RWPE2 (cell line): ENCODE measurements around the gene NDFIP1.
"Not testable (repeated sequence)": the region's sequence is repeated elsewhere in the genome, so short reads cannot be mapped to it uniquely, and the experiment has no call there.

Source experiments
- ATAC-seq: fragments of 200-7000 bp; cut with Tn5 transposase; 3 replicates; pipeline ENCODE4 v1.9.1; 2021; ENCODE audit warnings: low read depth
- DNase-seq: peaks from one replicate; pipeline ENCODE4 v3.0.0-alpha.2; 2020; ENCODE audit warnings: low spot score
- H3K27ac ChIP-seq: fragments of 450-650 bp; 2 replicates; pipeline ENCODE4 v1.5.1; 2017; ENCODE audit warnings: mild to moderate bottlenecking; ENCODE audit not compliant: poor library complexity, severe bottlenecking
- H3K27me3 ChIP-seq: fragments of 250-450 bp; sonication (Bioruptor Pico); 2 replicates; pipeline ENCODE4 v1.5.1; 2021; ENCODE audit warnings: mild to moderate bottlenecking, moderate library complexity; ENCODE audit not compliant: insufficient read depth, poor library complexity, severe bottlenecking
- H3K36me3 ChIP-seq: fragments of 250-450 bp; sonication (Bioruptor Pico); 2 replicates; pipeline ENCODE4 v1.5.1; 2020; ENCODE audit warnings: low read depth, mild to moderate bottlenecking, moderate library complexity
- H3K4me1 ChIP-seq: fragments of 250-450 bp; sonication (Bioruptor Pico); 2 replicates; pipeline ENCODE4 v1.5.1; 2021; ENCODE audit warnings: mild to moderate bottlenecking, moderate library complexity; ENCODE audit not compliant: insufficient read depth, poor library complexity, severe bottlenecking
- H3K4me3 ChIP-seq: fragments of 250-450 bp; sonication (Bioruptor Pico); 2 replicates; pipeline ENCODE4 v1.5.1; 2021; ENCODE audit warnings: mild to moderate bottlenecking, moderate library complexity; ENCODE audit not compliant: severe bottlenecking
- H3K9me3 ChIP-seq: fragments of 250-450 bp; sonication (Bioruptor Pico); 2 replicates; pipeline ENCODE4 v1.5.1; 2021; ENCODE audit warnings: mild to moderate bottlenecking, moderate library complexity; ENCODE audit not compliant: severe bottlenecking
- TF ChIP-seq, protein P1 (sequence below): fragments of 450-650 bp; IDR thresholded peaks from one replicate; pipeline ENCODE4 v1.5.1; 2017; ENCODE audit warnings: mild to moderate bottlenecking, moderate library complexity; ENCODE audit not compliant: poor library complexity, severe bottlenecking

The NDFIP1 gene

DNA sequence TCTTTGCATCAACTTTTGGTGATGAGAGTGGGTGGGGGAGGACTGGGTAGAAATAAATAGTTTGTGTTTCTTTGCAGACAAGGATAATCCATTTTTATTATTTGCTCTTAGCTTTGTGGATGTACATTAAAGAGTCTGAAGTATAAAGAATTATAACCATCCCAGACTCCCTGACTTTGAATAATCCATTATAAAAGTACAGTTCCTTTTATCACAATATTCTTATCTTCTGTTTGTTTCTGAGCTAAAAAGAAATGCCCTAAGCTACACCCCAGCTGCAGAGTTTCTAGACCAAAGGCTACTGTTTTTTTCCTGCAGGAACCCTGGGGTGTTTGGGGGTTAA, 77.9 kb downstream of the NDFIP1 start:
- no peaks in the 10 kb centered on the region for H3K36me3 ChIP-seq
- no peaks in the 10 kb centered on the region for H3K4me1 ChIP-seq
- no peak overlapping the region for H3K4me3 ChIP-seq
- H3K27me3 ChIP-seq: no peaks in the 10 kb centered on the region
- no peaks in the 10 kb centered on the region for H3K9me3 ChIP-seq
- no peak overlapping the region for H3K27ac ChIP-seq
- no peak for DNase-seq
- TF ChIP-seq, protein P1, sequence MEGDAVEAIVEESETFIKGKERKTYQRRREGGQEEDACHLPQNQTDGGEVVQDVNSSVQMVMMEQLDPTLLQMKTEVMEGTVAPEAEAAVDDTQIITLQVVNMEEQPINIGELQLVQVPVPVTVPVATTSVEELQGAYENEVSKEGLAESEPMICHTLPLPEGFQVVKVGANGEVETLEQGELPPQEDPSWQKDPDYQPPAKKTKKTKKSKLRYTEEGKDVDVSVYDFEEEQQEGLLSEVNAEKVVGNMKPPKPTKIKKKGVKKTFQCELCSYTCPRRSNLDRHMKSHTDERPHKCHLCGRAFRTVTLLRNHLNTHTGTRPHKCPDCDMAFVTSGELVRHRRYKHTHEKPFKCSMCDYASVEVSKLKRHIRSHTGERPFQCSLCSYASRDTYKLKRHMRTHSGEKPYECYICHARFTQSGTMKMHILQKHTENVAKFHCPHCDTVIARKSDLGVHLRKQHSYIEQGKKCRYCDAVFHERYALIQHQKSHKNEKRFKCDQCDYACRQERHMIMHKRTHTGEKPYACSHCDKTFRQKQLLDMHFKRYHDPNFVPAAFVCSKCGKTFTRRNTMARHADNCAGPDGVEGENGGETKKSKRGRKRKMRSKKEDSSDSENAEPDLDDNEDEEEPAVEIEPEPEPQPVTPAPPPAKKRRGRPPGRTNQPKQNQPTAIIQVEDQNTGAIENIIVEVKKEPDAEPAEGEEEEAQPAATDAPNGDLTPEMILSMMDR: no peak
- ATAC-seq: no peak

DNA sequence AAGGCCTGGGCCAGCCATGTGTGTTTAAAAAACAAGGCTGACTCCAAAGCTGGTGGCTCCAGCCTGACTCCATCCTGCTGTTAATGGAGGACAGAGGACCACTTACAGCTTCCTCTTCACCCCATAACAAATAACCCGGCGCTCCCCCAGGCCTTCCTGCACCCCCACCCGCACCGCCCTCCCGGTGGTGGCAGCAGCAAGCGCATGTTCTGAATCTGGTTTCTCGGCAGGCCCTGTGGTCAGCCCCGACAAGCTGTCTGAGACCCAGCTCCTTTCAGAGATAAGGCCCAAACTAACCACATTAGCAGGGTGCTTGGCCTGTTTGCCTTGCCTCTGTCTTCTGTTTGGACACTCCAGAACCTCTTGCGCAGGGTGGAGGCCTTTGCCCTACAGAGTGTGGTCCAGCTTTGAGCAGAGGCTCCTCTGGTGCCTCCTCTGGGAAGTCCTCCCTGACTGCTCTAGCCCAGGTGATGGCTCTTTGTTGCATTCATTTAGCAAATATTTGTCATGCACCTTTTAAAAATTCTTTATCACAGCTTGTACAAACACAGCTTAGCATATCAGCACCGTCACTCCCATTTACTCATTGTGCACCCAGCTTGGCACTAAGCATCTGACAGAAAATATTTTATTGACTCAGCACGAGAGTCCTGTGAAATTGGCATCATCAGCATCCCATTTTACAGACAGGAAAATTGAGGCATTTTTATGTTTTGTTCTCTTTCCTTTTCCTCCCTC, 78.4 kb downstream of the NDFIP1 start:
- no peaks in the 10 kb centered on the region for H3K4me1 ChIP-seq
- H3K27ac ChIP-seq: no peak overlapping the region
- ATAC-seq (no peak), DNase-seq (no peak)
- H3K27me3 ChIP-seq: no peaks in the 10 kb centered on the region
- no peaks in the 10 kb centered on the region for H3K9me3 ChIP-seq
- H3K36me3 ChIP-seq: no peaks in the 10 kb centered on the region
- H3K4me3 ChIP-seq: no peak overlapping the region
- TF ChIP-seq, protein P1: no peak

DNA sequence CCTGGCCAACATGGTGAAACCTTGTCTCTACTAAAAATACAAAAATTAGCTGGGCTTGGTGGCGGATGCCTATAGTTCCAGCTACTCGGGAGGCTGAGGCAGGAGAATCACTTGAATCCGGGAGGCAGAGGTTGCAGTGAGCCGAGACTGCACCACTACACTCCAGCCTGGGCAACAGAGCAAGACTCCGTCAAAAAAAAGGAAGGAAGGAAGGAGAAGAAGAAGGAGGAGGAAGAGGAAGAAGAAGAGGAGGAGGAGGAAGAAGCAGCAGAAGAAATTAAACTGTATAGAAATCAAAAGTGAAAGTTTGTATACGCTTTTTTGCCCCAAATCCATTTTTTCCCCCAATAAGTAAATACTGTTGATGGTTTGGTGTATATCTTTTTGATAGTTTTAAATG, 80.1 kb downstream of the NDFIP1 start:
- not testable (repeated sequence) for DNase-seq, H3K36me3 ChIP-seq, H3K4me1 ChIP-seq, H3K9me3 ChIP-seq, ATAC-seq, H3K27ac ChIP-seq, H3K4me3 ChIP-seq, H3K27me3 ChIP-seq

DNA sequence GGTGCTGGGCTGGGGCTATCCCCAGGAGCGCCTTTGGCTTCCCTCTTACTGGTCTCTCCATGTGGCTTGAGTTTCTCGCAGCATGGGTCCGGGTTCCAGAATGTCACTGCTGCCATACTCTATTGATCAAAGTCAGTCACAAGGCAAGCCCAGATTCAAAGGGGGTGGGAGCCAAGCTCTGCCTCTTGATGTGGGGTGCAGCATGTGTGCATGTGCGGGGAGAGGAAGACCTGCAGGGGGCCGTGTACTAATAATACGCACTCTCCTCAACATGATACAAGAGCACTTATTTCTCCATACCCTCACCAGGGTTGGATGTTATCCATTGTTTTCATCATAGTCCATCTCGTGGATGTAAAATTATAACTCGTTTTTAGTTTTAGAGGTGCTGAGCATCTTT, 81.2 kb downstream of the NDFIP1 start:
- H3K27me3 ChIP-seq: no peaks in the 10 kb centered on the region
- H3K4me3 ChIP-seq: no peak overlapping the region
- no peaks in the 10 kb centered on the region for H3K9me3 ChIP-seq
- no peaks in the 10 kb centered on the region for H3K36me3 ChIP-seq
- no peak overlapping the region for H3K27ac ChIP-seq
- TF ChIP-seq, protein P1: no peak
- no peak for ATAC-seq
- DNase-seq: no peak
- H3K4me1 ChIP-seq: no peaks in the 10 kb centered on the region

DNA sequence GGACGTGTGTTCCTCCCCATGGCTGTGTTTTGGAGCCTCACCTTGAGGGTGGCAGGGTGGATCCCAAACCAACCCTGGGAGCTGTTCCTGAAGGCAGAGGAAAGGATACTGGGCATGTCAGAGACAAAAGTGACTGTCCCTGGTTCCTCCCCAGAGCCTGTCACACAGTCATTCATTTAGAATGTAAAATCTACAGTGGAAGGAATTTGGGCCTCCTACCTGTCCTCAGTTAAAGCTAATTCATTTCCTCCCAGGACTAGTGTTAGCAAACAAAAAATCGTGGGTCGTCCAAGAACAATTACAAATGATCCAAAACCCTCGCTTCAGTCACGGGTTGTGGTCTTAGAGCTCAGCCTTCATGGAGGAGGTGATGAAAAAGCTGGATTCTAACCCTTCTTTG, 83.2 kb downstream of the NDFIP1 start:
- no peak for DNase-seq
- ATAC-seq: no peak
- no peak overlapping the region for H3K4me3 ChIP-seq
- H3K27ac ChIP-seq: no peak overlapping the region
- no peaks in the 10 kb centered on the region for H3K4me1 ChIP-seq
- H3K27me3 ChIP-seq: no peaks in the 10 kb centered on the region
- no peaks in the 10 kb centered on the region for H3K9me3 ChIP-seq
- no peaks in the 10 kb centered on the region for H3K36me3 ChIP-seq
- TF ChIP-seq, protein P1: no peak
